ENCODE results near the gene AGTPBP1. TPM values are rescaled to one million over a fixed set of nuclear protein-coding genes. Genes with fewer than 3 reads are reported as not detected.

AGTPBP1 gene
- total RNA-seq, 1 donor from 2014 or later, result 117 TPM

DNA sequence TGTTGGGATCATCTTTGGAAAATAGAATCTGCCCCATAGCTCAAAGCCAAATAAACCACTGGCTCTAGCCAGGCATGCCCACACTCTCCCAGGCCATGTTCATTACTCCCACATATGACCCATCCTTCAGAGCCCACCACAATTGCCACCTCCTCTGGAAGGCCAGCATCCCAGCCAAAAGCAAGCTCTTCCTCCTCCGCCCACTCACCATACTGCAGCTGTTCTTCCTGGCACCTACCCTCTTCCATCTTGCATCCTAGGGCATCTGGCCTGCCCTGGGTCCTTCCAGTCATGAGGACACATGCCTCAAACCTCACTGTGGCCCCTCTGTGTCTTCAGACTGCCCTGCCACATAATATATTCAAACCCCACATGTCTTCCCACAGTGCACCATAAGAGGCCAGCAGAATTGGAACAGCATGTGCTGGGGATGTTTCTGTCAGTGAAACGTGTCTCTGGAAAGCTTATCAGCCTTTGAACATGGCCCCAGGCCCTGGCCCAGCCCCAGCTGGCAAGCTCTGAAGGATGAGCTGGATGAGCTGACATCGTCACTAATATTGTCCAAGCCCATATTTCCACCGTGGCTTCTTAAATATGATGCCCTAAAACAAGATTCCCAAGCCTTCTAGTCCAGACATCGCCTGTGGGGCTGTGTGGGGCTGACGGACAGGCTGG lies 230.8 kb downstream of the AGTPBP1 start:
- TF ChIP-seq, protein P1, sequence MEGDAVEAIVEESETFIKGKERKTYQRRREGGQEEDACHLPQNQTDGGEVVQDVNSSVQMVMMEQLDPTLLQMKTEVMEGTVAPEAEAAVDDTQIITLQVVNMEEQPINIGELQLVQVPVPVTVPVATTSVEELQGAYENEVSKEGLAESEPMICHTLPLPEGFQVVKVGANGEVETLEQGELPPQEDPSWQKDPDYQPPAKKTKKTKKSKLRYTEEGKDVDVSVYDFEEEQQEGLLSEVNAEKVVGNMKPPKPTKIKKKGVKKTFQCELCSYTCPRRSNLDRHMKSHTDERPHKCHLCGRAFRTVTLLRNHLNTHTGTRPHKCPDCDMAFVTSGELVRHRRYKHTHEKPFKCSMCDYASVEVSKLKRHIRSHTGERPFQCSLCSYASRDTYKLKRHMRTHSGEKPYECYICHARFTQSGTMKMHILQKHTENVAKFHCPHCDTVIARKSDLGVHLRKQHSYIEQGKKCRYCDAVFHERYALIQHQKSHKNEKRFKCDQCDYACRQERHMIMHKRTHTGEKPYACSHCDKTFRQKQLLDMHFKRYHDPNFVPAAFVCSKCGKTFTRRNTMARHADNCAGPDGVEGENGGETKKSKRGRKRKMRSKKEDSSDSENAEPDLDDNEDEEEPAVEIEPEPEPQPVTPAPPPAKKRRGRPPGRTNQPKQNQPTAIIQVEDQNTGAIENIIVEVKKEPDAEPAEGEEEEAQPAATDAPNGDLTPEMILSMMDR (IDR thresholded peaks at IDR 0.05; ENCODE audit: partially characterized antibody, unreplicated experiment), result no peak
- no peak for DNase-seq
- Mint-ChIP-seq H3K4me1 (ENCODE audit: low read depth, unreplicated experiment) (peaks cover 2% of the 10 kb centered on the region), H3K27me3 (ENCODE audit: unreplicated experiment) (peaks cover 3% of the 10 kb centered on the region), H3K9me3 (ENCODE audit: unreplicated experiment) (no peaks in the 10 kb centered on the region), H3K4me3 (ENCODE audit: unreplicated experiment) (no peak overlapping the region), H3K27ac (ENCODE audit: unreplicated experiment) (no peak overlapping the region), H3K36me3 (ENCODE audit: unreplicated experiment) (no peaks in the 10 kb centered on the region)

DNA sequence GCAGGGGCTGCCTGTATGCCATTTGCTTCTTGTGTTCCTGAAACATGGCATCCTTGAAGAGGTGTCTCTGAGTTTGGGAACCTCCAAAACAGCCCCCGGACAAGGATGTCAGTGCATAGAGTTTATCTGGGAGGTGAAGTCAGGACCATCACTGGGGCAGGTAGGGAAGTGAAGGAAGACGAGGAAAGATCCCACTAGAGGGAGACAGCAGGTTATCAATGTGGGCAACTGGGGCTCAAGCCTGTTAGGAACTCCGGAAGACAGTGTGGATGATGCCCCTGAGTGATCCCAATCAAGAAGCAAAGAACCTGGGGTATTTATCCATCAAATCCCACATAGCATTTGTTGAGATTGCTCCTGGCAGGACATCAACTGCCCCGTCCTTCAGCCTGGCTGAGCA lies 233.1 kb downstream of the AGTPBP1 start:
- H3K4me1 Mint-ChIP-seq (ENCODE audit: low read depth, unreplicated experiment), result no peaks in the 10 kb centered on the region
- TF ChIP-seq, protein P1 (IDR thresholded peaks at IDR 0.05; ENCODE audit: partially characterized antibody, unreplicated experiment), result no peak
- no peaks in the 10 kb centered on the region for H3K9me3 Mint-ChIP-seq (ENCODE audit: unreplicated experiment)
- no peaks in the 10 kb centered on the region for H3K36me3 Mint-ChIP-seq (ENCODE audit: unreplicated experiment)
- no peak overlapping the region for H3K4me3 Mint-ChIP-seq (ENCODE audit: unreplicated experiment)
- peaks cover 5% of the 10 kb centered on the region for H3K27me3 Mint-ChIP-seq (ENCODE audit: unreplicated experiment)
- no peak overlapping the region for H3K27ac Mint-ChIP-seq (ENCODE audit: unreplicated experiment)
- no peak for DNase-seq

DNA sequence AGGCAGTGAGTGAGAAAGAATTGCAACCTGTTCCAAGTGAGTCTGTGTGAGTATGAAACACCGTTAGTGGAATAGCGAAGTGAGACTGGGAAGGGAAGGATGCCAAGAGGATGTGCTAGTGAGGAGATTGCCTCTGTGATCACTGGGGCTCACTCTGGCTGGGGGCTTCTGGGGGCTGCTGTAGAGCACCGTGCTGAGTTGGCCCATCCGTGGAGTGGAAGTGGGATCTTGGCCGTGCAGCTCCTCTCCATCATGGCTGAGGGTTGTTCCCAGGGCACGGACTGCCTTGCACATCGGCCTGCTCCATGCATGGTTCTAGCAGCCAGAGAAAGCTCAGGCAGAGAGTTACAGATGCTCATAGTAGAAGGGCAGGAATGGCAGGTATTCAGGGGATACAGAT lies 236.1 kb downstream of the AGTPBP1 start:
- TF ChIP-seq, protein P1 (IDR thresholded peaks at IDR 0.05; ENCODE audit: partially characterized antibody, unreplicated experiment), result no peak
- Mint-ChIP-seq H3K4me1 (ENCODE audit: low read depth, unreplicated experiment) (no peaks in the 10 kb centered on the region), H3K27ac (ENCODE audit: unreplicated experiment) (no peak overlapping the region), H3K4me3 (ENCODE audit: unreplicated experiment) (no peak overlapping the region), H3K36me3 (ENCODE audit: unreplicated experiment) (peaks cover 10% of the 10 kb centered on the region), H3K9me3 (ENCODE audit: unreplicated experiment) (no peaks in the 10 kb centered on the region), H3K27me3 (ENCODE audit: unreplicated experiment) (peaks cover 5% of the 10 kb centered on the region)
- DNase-seq, result no peak

DNA sequence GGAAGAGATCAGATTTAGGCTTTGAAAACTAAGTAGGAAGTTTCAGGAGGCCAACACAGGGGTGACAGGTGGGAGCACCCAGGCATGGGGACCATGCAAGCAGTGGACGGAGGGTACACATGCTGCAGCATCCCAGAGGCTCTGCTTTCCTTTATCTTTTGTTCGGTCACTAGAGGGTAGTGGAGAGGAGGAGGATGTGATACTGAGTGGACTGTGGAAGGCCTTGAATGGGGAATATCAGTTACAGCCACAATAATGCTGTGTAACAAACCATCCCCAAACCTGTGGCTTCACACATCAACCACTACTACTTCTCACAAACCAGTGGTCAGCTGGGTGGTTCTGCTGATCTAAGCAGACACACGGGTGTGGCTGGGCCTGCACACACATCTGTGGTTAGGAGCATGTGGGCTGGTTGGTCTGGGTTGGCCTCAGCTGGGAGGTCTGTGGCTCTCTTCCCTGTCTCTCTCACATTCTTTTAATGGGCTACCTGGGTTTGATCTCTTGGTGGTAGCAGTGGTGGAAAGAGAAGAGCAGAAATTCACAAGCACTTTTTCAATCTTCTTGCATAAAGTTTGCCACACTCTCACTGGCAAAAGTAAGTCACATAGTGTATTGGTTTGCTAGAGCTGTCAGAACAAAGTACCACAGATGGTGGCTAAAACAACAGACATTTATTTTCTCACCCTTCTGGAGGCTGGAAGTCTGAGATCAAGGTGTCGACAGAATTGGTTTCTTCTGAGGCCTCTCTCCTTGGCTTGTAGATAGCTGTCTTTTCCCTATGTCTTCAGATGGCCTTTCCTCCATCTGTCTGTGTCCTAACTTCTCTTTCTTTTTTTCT lies 238.7 kb downstream of the AGTPBP1 start:
- peaks cover 17% of the 10 kb centered on the region for H3K36me3 Mint-ChIP-seq (ENCODE audit: unreplicated experiment)
- peaks cover 3% of the 10 kb centered on the region for H3K9me3 Mint-ChIP-seq (ENCODE audit: unreplicated experiment)
- TF ChIP-seq, protein P1 (IDR thresholded peaks at IDR 0.05; ENCODE audit: partially characterized antibody, unreplicated experiment), result no peak
- DNase-seq, result no peak
- H3K27me3 Mint-ChIP-seq (ENCODE audit: unreplicated experiment), result peaks cover 3% of the 10 kb centered on the region
- no peak overlapping the region for H3K27ac Mint-ChIP-seq (ENCODE audit: unreplicated experiment)
- no peak overlapping the region for H3K4me3 Mint-ChIP-seq (ENCODE audit: unreplicated experiment)
- H3K4me1 Mint-ChIP-seq (ENCODE audit: low read depth, unreplicated experiment), result no peaks in the 10 kb centered on the region

DNA sequence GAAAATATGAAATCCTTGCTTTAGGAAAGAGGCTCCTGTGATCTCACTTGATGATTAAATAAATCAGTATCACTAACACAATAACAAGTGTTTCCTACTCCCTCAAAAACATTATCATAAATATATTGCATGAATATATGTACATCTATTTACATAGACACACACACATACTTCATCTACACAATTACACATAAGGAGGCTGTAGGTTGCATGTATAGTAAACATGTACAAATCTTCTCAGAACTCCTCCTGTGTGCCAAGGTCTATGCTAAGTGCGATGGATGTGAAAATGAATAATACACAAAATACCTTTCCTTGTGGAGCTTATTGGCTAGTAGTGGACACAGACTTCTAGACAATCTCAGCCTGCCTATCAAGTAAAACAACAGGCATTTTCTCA lies 239.9 kb downstream of the AGTPBP1 start:
- H3K4me1 Mint-ChIP-seq (ENCODE audit: low read depth, unreplicated experiment), result no peaks in the 10 kb centered on the region
- no peak for DNase-seq
- H3K27ac Mint-ChIP-seq (ENCODE audit: unreplicated experiment), result no peak overlapping the region
- TF ChIP-seq, protein P1 (IDR thresholded peaks at IDR 0.05; ENCODE audit: partially characterized antibody, unreplicated experiment), result no peak
- no peak overlapping the region for H3K4me3 Mint-ChIP-seq (ENCODE audit: unreplicated experiment)
- H3K27me3 Mint-ChIP-seq (ENCODE audit: unreplicated experiment), result peaks cover 3% of the 10 kb centered on the region
- H3K9me3 Mint-ChIP-seq (ENCODE audit: unreplicated experiment), result peaks cover 5% of the 10 kb centered on the region
- H3K36me3 Mint-ChIP-seq (ENCODE audit: unreplicated experiment), result peaks cover 17% of the 10 kb centered on the region
